Measurements from ENCODE around the gene ERICH6B. TPM values are rescaled to one million over a fixed set of nuclear protein-coding genes. Genes with fewer than 3 reads are reported as not detected.

The ERICH6B gene
- polyA plus RNA-seq, 1 donor: 2.1 TPM

- Histone ChIP-seq H3K27ac (ENCODE audit: low read length) (no peak overlapping the region), H3K36me3 (ENCODE audit: control insufficient read depth, insufficient read depth, low read length) (peaks cover 54% of the 10 kb centered on the region), H3K9me3 (ENCODE audit: control insufficient read depth, low read depth, low read length) (no peaks in the 10 kb centered on the region), H3K27me3 (ENCODE audit: control insufficient read depth, insufficient read depth, low read length) (no peaks in the 10 kb centered on the region), H3K4me1 (ENCODE audit: control insufficient read depth, insufficient read depth, low read length) (no peaks in the 10 kb centered on the region), H3K4me3 (ENCODE audit: low read length) (no peak overlapping the region)
- DNase-seq: no peak
- WGBS (ENCODE audit: insufficient coverage, low lambda C conversion rate): 100% methylated on average over 1 of the region's 3 CpGs
Measured at GRCh38 chr13:45529758-45530157, 85.8 kb downstream of the ERICH6B start.

GRCh38 chr13:45527699-45528462 is 87.7 kb downstream of the ERICH6B start:
- no peaks in the 10 kb centered on the region for H3K27me3 ChIP-seq (ENCODE audit: control insufficient read depth, insufficient read depth, low read length)
- DNase-seq: no peak
- no peaks in the 10 kb centered on the region for H3K4me1 ChIP-seq (ENCODE audit: control insufficient read depth, insufficient read depth, low read length)
- H3K4me3 ChIP-seq (ENCODE audit: low read length): no peak overlapping the region
- WGBS (ENCODE audit: insufficient coverage, low lambda C conversion rate): 83% methylated on average over 1 of the region's 6 CpGs
- no peaks in the 10 kb centered on the region for H3K9me3 ChIP-seq (ENCODE audit: control insufficient read depth, low read depth, low read length)
- H3K27ac ChIP-seq (ENCODE audit: low read length): no peak overlapping the region
- peaks cover 41% of the 10 kb centered on the region for H3K36me3 ChIP-seq (ENCODE audit: control insufficient read depth, insufficient read depth, low read length)

- H3K4me1 ChIP-seq (ENCODE audit: control insufficient read depth, insufficient read depth, low read length): no peaks in the 10 kb centered on the region
- H3K27ac ChIP-seq (ENCODE audit: low read length): no peak overlapping the region
Measured at GRCh38 chr13:45522571-45522970, 93.0 kb downstream of the ERICH6B start.

GRCh38 chr13:45521297-45521696 is 94.2 kb downstream of the ERICH6B start:
- Histone ChIP-seq H3K9me3 (ENCODE audit: control insufficient read depth, low read depth, low read length) (no peaks in the 10 kb centered on the region), H3K4me3 (ENCODE audit: low read length) (no peak overlapping the region), H3K27me3 (ENCODE audit: control insufficient read depth, insufficient read depth, low read length) (no peaks in the 10 kb centered on the region), H3K27ac (ENCODE audit: low read length) (no peak overlapping the region), H3K36me3 (ENCODE audit: control insufficient read depth, insufficient read depth, low read length) (peaks cover 48% of the 10 kb centered on the region), H3K4me1 (ENCODE audit: control insufficient read depth, insufficient read depth, low read length) (no peaks in the 10 kb centered on the region)
- WGBS (ENCODE audit: insufficient coverage, low lambda C conversion rate): no CpG with 5 or more reads among the region's 4 CpGs
- no peak for DNase-seq

More at GRCh38 chr13:45522571-45522970, 93.0 kb downstream of the ERICH6B start:
- no peak overlapping the region for H3K4me3 ChIP-seq (ENCODE audit: low read length)
- no peak for DNase-seq
- no peaks in the 10 kb centered on the region for H3K9me3 ChIP-seq (ENCODE audit: control insufficient read depth, low read depth, low read length)
- peaks cover 52% of the 10 kb centered on the region for H3K36me3 ChIP-seq (ENCODE audit: control insufficient read depth, insufficient read depth, low read length)
- no peaks in the 10 kb centered on the region for H3K27me3 ChIP-seq (ENCODE audit: control insufficient read depth, insufficient read depth, low read length)
- WGBS (ENCODE audit: insufficient coverage, low lambda C conversion rate): no CpG with 5 or more reads among the region's 2 CpGs

- H3K4me1 ChIP-seq (ENCODE audit: control insufficient read depth, insufficient read depth, low read length): no peaks in the 10 kb centered on the region
- no peak overlapping the region for H3K4me3 ChIP-seq (ENCODE audit: low read length)
- peaks cover 53% of the 10 kb centered on the region for H3K36me3 ChIP-seq (ENCODE audit: control insufficient read depth, insufficient read depth, low read length)
- no peak for DNase-seq
- no peaks in the 10 kb centered on the region for H3K9me3 ChIP-seq (ENCODE audit: control insufficient read depth, low read depth, low read length)
- no peak overlapping the region for H3K27ac ChIP-seq (ENCODE audit: low read length)
- no peaks in the 10 kb centered on the region for H3K27me3 ChIP-seq (ENCODE audit: control insufficient read depth, insufficient read depth, low read length)
- WGBS (ENCODE audit: insufficient coverage, low lambda C conversion rate): 96% methylated on average over 4 of the region's 4 CpGs
Measured at GRCh38 chr13:45519493-45519892, 96.0 kb downstream of the ERICH6B start.

- peaks cover 54% of the 10 kb centered on the region for H3K36me3 ChIP-seq (ENCODE audit: control insufficient read depth, insufficient read depth, low read length)
Measured at GRCh38 chr13:45518525-45519245, 96.9 kb downstream of the ERICH6B start.

GRCh38 chr13:45516757-45517156 is 98.8 kb downstream of the ERICH6B start:
- Histone ChIP-seq H3K27ac (ENCODE audit: low read length) (no peak overlapping the region), H3K9me3 (ENCODE audit: control insufficient read depth, low read depth, low read length) (no peaks in the 10 kb centered on the region), H3K36me3 (ENCODE audit: control insufficient read depth, insufficient read depth, low read length) (peaks cover 58% of the 10 kb centered on the region), H3K4me1 (ENCODE audit: control insufficient read depth, insufficient read depth, low read length) (no peaks in the 10 kb centered on the region), H3K27me3 (ENCODE audit: control insufficient read depth, insufficient read depth, low read length) (no peaks in the 10 kb centered on the region), H3K4me3 (ENCODE audit: low read length) (no peak overlapping the region)
- no CpG with 5 or more reads among the region's 2 CpGs for WGBS (ENCODE audit: insufficient coverage, low lambda C conversion rate)
- no peak for DNase-seq

More at GRCh38 chr13:45518525-45519245, 96.9 kb downstream of the ERICH6B start:
- no peak for DNase-seq
- Histone ChIP-seq H3K4me1 (ENCODE audit: control insufficient read depth, insufficient read depth, low read length) (no peaks in the 10 kb centered on the region), H3K27ac (ENCODE audit: low read length) (no peak overlapping the region), H3K27me3 (ENCODE audit: control insufficient read depth, insufficient read depth, low read length) (no peaks in the 10 kb centered on the region), H3K4me3 (ENCODE audit: low read length) (no peak overlapping the region), H3K9me3 (ENCODE audit: control insufficient read depth, low read depth, low read length) (no peaks in the 10 kb centered on the region)
- whole genome bisulfite sequencing (ENCODE audit: insufficient coverage, low lambda C conversion rate): no CpG with 5 or more reads among the region's 4 CpGs

GRCh38 chr13:45512098-45512496 is 103.4 kb downstream of the ERICH6B start:
- Histone ChIP-seq H3K27ac (ENCODE audit: low read length) (no peak overlapping the region), H3K36me3 (ENCODE audit: control insufficient read depth, insufficient read depth, low read length) (peaks cover 54% of the 10 kb centered on the region), H3K27me3 (ENCODE audit: control insufficient read depth, insufficient read depth, low read length) (no peaks in the 10 kb centered on the region), H3K4me3 (ENCODE audit: low read length) (no peak overlapping the region), H3K4me1 (ENCODE audit: control insufficient read depth, insufficient read depth, low read length) (no peaks in the 10 kb centered on the region), H3K9me3 (ENCODE audit: control insufficient read depth, low read depth, low read length) (no peaks in the 10 kb centered on the region)
- no CpG with 5 or more reads among the region's 1 CpG for WGBS (ENCODE audit: insufficient coverage, low lambda C conversion rate)
- DNase-seq: no peak

GRCh38 chr13:45511310-45512097 is 104.0 kb downstream of the ERICH6B start:
- H3K36me3 ChIP-seq (ENCODE audit: control insufficient read depth, insufficient read depth, low read length): peaks cover 57% of the 10 kb centered on the region
- H3K27ac ChIP-seq (ENCODE audit: low read length): no peak overlapping the region
- DNase-seq: peak; percentile 30 to 49

GRCh38 chr13:45510672-45511071 is 104.9 kb downstream of the ERICH6B start:
- 79% methylated on average over 3 of the region's 3 CpGs for WGBS (ENCODE audit: insufficient coverage, low lambda C conversion rate)
- H3K4me1 ChIP-seq (ENCODE audit: control insufficient read depth, insufficient read depth, low read length): no peaks in the 10 kb centered on the region
- H3K27ac ChIP-seq (ENCODE audit: low read length): no peak overlapping the region
- H3K27me3 ChIP-seq (ENCODE audit: control insufficient read depth, insufficient read depth, low read length): no peaks in the 10 kb centered on the region
- no peaks in the 10 kb centered on the region for H3K9me3 ChIP-seq (ENCODE audit: control insufficient read depth, low read depth, low read length)
- DNase-seq: no peak
- H3K36me3 ChIP-seq (ENCODE audit: control insufficient read depth, insufficient read depth, low read length): peaks cover 57% of the 10 kb centered on the region
- H3K4me3 ChIP-seq (ENCODE audit: low read length): no peak overlapping the region

More at GRCh38 chr13:45511310-45512097, 104.0 kb downstream of the ERICH6B start:
- 33% methylated on average over 1 of the region's 3 CpGs for WGBS (ENCODE audit: insufficient coverage, low lambda C conversion rate)
- Histone ChIP-seq H3K27me3 (ENCODE audit: control insufficient read depth, insufficient read depth, low read length) (no peaks in the 10 kb centered on the region), H3K4me1 (ENCODE audit: control insufficient read depth, insufficient read depth, low read length) (no peaks in the 10 kb centered on the region), H3K9me3 (ENCODE audit: control insufficient read depth, low read depth, low read length) (no peaks in the 10 kb centered on the region), H3K4me3 (ENCODE audit: low read length) (no peak overlapping the region)
